HG02763 (cell line): ENCODE results near the gene OPRPN.

ENCODE experiments used
- ATAC-seq: cut with Tn5 transposase; IDR thresholded peaks from one replicate; pipeline ENCODE4 v1.9.1; 2021; ENCODE audit warnings: mild to moderate bottlenecking, moderate library complexity; ENCODE audit not compliant: unreplicated experiment

OPRPN gene, protein sequence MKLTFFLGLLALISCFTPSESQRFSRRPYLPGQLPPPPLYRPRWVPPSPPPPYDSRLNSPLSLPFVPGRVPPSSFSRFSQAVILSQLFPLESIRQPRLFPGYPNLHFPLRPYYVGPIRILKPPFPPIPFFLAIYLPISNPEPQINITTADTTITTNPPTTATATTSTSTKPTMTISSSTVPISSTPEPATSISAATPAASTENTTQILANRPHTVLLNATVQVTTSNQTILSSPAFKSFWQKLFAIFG

DNA sequence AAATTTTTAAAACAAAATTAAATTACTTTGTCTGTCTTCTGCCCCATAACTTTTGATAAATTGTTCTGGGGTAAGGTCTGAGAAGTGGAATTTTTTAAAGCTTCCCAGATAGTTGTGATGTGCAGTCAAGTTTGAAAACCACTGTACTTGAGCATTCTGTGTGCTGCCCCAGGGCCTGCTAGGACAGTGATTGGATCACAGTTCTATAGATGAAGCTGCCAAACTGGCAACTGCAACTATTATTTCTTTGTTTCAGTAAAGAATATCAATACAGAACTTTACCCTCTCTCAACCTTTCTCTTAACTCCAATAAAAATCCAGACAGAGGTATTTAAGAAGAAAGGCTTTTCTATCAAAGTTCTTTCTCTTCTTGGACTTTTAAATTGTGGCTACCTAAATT is at the start of gene OPRPN:
Gene OPRPN, plus strand, starts transcription at position 361 of the 400 bp plus-strand sequence. CDS start 1,346 bp downstream, outside the sequence.
- no peak for ATAC-seq

DNA sequence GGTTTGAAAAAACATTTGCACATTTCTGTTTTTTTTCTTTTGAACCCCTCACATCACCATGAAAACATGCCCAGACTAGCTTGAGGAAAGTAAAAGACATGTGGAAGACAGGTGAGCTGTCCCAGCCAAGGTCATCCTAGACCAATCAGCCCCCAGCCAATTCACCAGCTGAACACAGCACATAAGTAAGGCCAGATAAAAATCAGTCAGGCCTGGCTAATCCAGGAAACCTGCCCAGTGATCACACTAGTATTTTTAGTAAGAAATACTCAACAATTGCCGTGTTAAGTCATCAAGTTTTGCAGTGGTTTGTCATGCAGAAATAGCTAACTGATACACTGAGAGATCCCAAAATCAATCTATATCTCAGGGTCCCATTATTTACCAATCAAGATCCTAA is 41.6 kb upstream of the OPRPN start:
- no peak for ATAC-seq

DNA sequence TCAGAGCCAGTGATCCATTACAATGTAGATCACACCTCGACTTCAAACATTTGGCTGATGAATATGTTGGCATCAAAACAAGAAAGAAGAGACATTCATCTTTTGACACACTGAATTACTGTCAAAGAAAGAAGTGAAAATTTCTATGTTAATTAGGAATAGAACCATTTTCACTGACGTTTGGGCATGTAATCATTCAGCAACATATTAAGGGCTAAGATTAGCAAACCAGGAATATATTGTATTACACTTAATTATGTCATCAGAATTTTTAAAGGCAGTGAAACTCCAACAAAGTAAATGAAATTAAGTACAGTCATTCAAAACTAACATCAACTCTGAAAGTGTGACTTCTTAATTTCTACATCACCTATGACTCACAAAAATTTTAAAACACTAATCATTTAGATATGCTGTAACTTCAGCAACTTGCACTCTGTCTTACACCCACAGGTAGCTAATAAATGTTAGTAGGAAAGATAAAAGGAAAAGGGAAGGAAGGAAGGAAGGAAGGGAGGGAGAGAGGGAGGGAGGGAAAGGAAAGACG is 38.6 kb upstream of the OPRPN start:
- no peak for ATAC-seq

DNA sequence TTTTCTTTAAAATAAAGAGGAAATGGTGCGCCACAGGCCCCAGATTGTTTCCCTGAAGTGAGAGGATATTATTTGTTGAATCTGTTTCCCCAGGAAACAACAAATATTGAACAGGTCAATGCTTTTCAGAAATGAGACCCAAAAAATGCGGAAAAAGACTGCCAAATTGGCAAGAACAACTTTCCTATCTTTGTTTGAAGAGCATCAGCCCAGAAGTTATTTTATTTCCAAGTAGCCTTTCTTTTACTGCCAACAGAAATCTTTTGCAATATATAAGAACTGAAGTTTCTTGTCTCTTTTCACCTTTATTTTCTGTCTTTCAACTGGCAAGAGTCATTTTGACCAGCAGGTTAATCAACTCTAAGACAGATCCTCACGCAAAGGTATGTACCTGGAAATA is 37.3 kb upstream of the OPRPN start, which contains the start of gene SMR3A:
Gene SMR3A, plus strand, starts transcription at position 301 of the 400 bp plus-strand sequence. CDS start 1,356 bp downstream, outside the sequence.
- ATAC-seq: no peak

DNA sequence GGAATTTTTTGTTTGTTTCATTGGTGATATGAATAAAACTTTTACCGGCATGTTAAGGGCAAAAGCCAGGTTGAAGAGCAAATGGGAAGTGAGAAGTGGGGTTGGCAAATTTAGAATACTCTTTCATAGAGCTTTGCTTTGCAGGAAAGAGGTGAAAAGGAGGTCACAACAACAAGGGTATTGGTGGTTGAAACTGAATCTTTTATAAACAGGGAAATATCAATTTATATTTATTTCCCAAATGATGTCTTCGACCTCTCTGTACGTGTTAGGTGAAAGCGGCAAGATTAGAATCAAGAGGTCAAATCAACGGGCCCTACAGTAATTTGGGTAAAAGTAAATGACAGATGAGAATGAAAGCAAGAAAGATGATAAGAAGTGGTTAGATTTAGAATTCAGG is 33.7 kb upstream of the OPRPN start:
- no peak for ATAC-seq

DNA sequence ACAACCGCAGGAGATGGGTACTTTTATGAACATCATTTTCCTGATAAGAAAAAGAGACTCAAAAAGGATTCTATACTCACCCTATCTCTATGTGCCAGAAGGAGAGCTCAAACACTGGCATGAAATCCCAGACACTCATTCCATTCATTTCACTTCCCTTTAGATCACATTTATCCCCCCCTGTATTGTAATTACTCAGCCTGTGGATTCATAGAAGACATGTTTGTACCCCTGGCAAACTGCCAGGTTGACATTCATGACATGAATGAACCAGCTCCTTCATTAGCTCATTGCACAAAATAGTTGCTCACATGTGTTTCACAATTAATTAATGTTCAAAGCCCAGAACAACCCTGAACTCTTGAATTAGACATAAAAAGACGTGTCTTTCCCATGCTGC is 32.3 kb upstream of the OPRPN start:
- ATAC-seq: no peak

DNA sequence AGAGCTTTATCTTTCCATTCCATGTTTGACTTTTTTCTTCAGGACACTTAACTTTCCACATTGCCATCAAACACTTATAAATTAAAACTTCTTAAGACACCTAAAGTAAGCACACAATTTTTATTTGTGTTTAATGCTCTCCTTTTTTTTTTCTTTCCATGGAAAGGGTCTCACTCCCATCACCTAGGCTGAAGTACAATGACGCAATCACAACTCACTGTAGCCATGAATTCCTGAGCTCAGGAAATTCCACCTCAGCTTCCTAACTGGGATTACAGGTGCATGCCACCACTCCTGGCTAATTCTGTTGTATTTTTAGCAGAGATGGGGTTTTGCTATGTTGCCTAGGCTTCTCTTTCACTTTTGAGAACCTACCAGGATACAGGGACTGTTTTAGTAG is 29.9 kb upstream of the OPRPN start:
- no peak for ATAC-seq

DNA sequence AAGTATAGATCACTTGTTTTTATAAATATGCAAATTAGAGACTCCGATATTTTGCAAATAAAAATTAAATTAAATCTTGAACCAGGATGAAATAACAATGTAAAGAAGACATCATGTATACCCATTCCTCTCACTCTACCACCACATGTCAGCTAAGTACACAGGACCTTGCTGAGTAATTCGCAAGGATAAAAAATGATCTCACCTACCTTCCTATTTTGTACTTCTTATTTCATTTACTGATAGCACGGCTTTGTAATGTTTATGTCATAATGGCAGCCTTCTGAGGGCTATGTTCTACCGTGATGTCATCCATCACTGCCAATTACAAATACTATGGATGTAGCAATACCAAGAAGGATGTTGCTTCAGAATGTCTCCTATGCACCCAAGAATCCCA is 25.8 kb upstream of the OPRPN start:
- ATAC-seq: no peak

DNA sequence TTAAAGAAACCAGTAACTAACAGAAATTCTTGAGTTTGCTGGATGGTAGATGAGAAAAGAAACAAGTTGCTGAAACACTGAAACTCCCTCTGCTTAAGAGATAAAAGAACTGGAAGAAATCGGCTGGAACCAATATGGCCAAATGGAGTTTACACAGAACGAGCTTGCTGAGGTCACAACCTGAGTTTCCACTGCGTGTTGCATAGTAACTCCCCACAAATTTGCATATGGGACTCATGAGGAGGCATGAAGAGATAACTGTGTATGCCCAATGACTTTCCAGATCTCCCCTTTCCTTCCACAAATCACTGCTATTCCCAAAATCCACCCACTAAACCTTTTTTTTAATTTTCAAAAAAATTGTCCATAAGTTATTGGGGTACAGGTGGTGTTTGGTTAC is 25.0 kb upstream of the OPRPN start:
- ATAC-seq: no peak

DNA sequence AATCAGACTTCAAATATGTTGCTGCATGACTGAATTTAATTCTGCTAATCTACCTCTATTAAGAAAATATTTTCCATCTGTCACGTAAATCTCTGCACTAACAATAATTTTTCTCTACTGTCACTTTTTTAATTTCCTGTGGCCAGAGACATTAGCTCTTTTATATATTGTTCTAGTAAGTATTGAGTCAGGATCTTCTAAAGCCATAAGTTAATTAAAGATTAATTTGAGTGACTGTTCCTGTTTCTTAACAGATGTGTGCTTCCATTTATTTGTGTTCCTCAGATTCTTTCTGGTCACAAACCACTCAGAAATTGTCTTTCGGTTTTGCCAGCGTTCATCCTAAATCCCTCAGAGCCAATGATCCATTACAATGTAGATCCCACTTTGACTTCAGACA is 17.2 kb upstream of the OPRPN start:
- ATAC-seq: no peak

DNA sequence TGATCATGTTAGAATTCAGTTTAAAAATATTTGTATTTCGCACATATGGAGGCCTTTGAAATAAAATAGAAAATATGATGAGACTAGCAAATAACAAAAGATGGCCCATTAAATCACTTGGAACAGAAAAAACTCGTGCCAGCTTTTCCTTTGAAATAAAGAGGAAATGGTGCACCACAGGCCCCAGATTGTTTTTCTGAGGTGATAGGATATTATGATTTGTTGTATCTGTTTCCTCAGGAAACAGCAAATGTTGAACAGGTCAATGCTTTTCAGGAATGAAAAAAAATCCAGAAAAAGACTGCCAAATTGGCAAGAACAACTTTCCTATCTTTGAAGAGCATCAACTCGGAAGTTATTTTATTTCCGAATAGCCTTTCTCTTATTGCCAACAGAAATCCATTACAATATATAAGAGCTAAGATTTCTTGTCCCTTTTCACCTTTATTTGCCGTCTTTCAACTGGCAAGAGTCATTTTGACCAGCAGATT is 15.0 kb upstream of the OPRPN start, which contains the start of gene SMR3B:
Gene SMR3B, plus strand, starts transcription at position 441 of the 491 bp plus-strand sequence. CDS start 1,380 bp downstream, outside the sequence.
- ATAC-seq: no peak

DNA sequence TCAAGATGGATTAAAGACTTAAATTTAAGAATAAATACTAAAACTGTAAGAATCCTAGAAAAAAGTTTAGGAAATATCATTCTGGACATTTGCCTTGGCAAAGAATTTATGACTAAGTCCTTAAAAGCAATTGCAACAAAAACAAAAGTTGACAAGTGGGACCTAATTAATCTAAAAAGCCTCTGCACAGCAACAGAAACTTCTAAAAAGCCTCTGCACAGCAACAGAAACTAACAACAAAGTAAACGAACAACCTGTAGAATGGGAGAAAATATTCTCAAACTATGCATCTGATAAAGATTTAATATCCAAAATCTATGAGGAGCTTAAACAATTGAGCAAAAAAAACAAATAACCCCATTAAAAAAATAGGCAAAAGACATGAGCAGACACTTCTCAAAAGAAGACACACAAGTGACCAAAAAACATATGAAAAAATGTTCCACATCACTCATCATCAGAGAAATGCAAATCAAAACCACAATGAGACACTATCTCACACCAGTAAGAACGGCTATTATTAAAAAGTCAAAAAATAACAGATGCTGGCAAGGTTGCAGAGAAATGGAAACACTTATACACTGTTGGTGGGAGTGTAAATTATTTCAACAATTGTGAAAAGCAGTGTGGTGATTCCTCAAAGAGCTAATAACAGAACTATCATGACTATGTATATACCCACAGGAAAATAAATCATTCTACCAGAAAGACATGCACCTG is 5.5 kb upstream of the OPRPN start:
- peak; percentile 57 for ATAC-seq

DNA sequence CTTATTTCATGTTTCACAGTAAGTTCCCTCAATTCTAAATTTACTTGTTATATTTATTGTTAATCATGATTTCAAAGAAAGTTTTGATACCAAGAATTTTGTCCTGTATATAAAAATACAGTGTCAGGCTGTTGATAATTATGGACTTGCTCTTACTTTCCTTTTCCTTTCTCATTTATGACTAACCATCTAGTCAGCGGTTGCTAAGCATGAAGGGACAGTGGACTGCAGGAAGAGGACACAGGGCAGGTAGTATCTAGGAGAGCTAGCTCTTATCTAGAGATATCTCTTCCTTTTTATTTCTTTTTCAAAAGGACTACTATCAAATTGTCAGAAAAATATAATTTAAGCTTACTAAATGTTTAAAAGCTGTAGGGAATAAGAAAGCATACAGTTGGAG is 1.6 kb downstream of the OPRPN start:
- ATAC-seq: no peak

DNA sequence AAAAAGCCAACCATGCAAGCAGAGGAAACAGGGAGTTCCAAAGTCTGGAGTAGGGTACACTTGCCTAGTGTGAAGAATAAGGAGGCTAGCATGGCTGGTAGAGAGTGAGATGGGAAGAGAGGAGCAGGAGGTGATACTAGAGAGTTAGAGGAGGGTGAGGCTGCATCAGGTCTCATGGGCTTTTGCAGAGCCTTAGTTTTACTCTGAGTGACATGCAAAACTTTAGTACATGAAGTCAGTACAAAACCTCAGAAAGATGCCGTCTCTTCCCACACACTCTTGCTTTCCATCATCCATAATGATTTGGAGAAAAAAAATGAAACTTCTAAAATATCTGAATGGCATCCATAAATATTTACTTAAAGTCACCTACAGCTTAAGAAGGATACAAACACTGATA is 5.0 kb downstream of the OPRPN start:
- ATAC-seq: peak; percentile 43

DNA sequence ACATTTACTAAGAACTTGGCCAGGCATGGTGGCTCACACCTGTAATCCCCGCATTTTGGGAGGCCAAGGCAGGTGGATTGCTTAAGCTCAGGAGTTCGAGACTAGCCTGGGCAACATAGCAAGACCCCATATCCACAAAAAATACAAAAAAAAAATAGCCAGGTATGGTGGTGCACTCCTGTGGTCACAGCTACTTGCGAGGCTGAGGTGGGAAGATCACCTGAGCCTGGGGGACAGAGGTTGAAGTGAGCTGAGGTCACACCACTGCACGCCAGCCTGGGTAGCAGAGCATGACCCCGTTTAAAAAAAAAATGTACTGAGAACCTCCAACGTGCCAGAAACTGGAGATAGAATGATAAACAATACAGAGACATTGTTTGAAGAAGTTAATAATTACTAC is 8.0 kb downstream of the OPRPN start:
- no peak for ATAC-seq

DNA sequence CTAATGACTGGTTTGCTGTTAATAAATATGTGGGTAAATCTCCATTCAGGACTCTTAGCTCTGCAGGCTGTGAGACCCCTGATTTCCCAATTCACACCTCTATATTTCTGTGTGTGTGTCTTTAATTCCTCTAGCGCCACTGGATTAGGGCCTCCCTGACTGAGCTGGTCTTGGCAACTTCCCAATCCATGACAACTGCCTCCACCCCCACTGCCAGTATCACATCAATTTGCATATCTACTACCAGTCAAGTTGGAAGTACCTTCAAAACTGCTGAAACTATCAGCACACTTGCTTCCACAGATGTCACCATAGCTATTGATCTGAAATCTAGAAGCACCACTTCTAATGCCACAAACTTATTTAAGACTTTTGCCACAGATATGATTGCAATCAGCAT is 27.6 kb downstream of the OPRPN start:
- ATAC-seq: no peak

DNA sequence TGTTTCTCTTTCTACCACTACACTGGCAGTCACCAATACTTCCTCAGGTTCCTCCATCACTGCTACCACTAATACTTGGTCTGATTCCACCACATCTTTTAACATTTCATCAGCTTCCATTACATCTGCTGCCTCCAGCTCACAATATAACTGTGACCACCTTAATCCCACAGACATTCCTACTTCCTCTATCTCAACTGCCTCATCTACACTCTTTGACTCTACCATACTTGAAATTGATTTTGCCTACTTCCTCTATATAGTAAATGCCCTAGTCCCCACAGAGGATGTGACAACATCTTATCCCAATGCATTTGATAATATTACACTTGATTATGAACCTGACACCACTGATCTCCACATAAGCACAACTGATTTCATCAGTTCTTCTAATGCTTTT is 29.0 kb downstream of the OPRPN start:
- ATAC-seq: no peak

DNA sequence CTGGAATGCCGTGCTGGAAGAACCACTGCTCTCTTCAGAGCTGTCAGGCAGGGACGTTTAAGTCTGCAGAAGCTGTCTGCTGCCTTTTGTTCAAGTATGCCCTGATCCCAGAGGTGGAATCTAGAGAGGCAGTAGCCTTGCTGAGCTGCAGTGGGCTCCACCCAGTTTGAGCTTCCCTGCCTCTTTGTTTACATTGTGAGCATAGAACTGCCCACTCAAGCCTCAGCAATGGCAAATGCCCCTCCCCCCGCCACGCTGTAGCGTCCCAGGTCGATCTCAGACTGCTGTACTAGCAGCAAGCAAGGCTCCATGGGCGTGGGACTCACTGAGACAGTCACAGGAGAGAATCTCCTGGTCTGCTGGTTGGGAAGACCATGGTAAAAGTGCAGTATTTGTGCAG is 39.5 kb downstream of the OPRPN start:
- ATAC-seq: no peak

DNA sequence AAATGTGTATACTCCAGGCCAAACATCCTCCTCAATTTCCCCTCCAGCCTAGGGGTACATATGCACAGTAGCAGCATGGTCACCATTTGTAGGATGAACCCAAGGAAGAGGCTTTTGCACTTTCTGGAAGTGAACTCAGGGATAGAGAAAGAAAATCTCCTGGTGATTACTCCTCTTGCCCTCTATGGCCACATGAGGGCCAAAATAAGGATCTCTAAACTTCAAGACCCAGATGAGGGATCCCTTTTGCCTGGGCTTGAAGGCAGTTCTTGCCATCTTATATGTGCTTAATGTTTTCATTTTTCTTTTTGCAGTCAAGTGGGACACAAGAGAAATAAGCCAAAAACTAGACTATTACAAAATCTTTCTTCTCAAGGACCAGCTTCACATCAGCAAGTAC is 44.7 kb downstream of the OPRPN start:
- no peak for ATAC-seq

DNA sequence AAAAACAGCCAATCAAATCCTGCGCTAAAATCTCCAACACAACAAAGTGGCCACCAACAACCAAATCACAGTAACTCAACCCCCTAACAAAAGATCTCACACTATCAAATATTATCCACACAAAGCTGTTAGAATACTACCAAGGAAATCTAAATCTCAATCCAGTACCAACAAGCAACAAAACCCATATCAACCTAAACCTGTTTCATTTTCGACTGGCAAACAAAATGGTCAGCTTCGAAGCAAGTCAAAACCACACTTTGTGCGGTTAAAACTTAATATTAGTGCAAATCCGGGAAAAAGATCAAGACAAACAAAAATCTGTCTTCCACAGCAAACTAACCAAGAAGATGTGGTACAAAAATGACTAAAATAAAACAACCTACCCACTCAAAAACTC is 45.6 kb downstream of the OPRPN start:
- ATAC-seq: no peak

DNA sequence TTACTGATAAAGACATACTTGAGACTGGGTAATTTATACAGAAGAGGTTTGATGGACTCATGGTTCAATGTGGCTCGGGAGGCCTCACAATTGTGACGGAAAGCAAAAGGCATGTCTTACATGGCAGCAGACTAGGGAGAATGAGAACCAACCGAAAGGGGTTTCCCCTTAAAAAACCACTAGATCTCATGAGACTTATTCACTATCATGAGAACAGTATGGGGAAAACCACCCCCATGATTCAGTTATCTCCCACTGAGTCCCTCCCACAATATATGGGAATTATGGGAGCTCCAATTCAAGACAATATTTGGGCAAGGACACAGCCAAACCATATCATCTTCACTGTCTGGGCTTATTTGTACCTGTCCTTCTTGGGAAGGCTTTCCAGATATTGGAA is 51.5 kb downstream of the OPRPN start:
- ATAC-seq: peak; percentile 64

DNA sequence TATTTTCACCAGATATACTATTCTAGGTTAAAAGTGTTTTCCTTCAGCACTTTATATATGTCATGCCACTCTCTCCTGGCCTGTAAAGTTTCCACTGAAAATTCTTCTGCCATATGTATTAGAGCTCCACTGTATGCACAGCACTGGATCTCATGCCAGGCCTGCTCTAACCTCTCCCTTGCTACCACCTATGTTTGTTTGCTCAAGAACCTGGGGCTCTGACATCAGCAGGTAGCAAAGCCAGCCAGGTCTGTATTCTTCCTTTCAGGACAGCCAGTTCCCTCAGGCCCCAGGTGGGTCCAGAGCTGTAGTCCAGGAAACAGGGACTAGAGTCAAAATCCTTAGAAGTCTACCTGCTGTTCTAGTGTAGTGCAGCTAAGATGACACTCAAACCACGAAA is 55.2 kb downstream of the OPRPN start:
- no peak for ATAC-seq
